ENCODE data around the gene GNL1.

Gene GNL1, protein sequence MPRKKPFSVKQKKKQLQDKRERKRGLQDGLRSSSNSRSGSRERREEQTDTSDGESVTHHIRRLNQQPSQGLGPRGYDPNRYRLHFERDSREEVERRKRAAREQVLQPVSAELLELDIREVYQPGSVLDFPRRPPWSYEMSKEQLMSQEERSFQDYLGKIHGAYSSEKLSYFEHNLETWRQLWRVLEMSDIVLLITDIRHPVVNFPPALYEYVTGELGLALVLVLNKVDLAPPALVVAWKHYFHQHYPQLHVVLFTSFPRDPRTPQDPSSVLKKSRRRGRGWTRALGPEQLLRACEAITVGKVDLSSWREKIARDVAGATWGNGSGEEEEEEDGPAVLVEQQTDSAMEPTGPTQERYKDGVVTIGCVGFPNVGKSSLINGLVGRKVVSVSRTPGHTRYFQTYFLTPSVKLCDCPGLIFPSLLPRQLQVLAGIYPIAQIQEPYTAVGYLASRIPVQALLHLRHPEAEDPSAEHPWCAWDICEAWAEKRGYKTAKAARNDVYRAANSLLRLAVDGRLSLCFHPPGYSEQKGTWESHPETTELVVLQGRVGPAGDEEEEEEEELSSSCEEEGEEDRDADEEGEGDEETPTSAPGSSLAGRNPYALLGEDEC

DNA sequence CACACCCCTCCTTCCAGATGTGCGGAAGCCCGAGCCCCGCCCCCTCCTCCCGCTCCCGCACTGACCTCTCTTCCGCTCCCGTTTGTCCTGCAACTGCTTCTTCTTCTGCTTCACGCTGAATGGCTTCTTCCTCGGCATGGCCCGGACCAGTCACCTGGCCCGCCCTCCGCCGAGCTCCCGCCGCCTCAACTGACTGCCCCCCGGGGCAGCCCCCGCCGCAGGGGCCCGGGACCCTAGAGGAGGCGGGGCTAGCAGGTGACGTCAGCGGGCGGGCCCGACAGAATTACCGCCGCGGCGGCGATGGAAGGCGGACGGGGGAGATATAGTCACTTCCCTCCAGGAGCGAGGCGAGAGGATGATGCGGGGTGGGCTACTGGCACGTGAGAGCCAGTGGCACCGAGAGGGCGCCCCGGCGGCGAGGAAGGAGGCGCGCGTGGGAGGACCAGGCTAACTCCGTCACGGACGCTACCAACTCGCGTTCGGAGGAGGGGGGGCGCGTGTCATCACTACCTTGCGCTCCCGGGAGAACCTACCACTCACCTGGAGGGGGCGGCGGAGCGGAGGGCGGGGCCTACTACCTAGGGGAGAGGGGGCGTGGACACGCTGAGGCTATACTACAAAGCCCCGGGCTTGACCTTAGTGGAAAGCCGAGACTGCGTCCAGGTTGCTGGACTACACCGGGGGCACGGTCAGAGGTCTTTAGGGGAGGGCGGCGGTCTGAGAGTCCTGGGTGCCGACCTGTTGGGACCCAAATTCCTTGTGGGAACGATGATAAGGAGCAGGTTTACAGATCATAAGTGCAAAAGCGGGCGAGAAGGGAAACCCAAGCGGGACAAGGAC, at the start of gene GNL1:
Gene GNL1, minus strand, starts transcription at position 424 of the 840 bp plus-strand sequence. Its CDS starts 286 bp downstream, at position 138.
- peak; percentile 29 for DNase-seq

DNA sequence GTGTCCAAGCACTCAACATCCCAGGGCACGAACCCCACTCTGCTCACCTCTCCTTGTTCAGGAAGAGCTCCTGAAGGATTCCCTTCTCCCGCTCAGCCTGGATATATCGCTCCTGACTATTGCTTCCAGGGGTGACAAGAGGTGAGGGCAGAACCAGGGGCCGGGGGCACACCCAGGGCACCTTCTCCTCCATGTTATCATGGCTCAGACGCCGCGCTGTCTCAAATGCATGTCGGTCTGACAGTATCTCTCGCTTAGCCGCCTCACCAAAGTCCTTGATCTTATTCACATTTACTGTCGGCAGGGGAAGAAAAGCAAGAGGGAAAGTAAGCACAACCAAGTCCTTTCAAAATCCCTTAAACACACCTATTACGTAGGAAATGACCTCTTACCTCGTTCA, 47.7 kb upstream of the GNL1 start:
- DNase-seq, result no peak

DNA sequence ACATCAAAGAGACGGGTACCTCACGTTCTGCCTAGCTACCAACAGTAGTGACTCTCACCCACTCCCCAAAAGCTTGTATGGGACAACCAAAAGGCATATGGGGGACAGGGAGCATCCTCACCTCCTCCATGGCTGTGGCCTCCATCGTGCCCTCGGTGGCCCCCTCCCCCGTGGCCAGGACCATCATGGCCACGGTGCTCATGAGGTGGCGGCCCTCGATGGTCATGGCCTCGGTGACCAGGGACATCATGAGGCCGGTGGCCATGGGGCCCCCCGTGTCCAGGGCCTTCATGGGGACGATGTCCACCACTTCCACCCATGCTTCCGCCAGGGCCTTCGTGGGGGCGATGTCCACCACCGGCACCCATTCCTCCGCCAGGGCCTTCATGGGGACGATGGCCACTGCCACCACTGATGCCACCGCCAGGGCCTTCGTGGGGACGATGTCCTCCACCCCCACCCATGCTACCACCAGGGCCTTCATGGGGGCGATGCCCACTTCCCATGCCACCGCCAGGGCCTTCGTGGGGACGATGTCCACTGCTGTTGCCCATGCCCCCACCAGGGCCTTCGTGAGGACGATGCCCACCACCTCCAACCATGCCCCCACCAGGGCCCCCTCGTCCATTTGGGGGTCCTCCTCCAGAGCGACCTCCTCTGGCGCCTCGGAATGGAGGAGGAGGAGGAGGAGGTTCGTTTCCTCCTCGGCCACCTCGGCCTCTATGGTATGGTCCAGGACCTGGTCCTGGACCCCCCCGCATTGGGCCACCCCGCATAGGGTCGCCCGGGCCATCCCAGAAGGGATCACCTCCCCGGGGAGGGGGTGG, 45.7 kb upstream of the GNL1 start:
- no peak for DNase-seq

DNA sequence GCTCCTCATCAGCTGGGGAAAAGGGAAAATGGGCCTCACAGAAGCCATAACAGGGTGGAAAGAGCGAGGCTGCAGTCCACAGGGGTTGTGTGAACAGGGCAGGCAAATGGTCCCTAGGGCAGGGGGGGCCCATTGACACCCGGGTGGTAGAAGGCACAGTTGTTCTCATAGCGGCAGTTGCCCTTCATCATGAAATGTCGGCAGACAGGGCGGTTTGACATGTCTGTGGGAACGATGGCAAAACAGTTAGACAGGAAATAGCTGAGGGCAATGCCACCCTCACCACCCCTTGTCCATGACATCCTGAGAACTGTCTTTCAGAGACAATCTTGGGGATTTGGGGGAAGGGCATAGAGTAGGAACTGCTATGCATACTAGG, 45.1 kb upstream of the GNL1 start:
- no peak for DNase-seq

DNA sequence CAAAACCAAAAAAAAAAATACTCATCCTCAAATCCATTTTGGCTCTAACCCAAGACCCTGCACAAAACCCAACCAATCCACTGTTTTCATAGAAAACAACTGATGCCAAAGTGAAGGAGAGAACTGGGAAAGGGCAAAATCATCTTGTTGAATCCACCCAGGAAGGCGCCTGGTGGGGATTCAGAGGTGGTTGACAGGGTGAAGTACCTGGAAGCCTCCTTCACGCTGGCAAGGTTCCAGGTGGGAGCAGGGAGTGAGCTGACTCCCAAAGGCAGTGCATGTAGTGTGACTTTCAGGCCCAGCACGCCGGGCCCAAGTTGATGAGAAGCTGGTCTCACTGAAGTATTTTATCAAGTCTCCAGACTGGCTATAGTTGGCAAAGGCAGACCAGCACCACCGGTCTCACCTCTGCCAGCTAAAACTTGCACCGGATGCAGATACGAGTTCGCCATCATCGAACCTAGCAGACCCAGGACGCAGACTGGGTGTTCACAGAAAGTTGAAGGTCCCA, 44.2 kb upstream of the GNL1 start:
- DNase-seq, result no peak

DNA sequence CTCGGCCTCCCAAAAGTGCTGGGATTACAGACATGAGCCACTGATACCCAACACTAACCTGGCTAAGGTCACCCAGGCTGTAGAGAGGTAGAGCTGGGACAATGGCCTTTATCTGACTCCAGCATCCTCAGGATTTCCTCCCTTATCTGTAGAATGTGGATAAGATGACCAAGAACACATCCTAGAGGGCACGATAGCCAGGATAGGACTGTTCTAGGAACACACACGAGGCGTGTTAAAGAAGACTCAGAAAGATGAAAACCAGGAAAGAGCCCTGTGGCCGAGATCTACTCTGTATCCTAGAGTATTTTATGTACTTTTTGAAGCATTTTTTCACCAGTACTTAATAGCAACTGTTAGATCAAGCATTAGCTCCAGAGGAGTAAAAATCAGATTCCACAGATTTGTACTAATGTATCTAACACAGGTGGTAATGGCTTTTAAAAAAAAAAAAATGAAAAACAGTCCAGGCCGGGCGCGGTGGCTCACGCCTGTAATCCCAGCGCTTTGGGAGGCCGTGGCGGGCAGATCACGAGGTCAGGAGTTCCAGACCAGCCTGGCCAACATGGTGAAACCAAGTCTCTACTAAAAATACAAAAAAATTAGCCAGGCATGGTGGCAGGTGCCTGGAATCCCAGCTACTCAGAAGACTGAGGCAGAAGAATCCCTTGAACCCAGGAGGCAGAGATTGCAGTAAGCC, 43.5 kb upstream of the GNL1 start:
- no peak for DNase-seq

DNA sequence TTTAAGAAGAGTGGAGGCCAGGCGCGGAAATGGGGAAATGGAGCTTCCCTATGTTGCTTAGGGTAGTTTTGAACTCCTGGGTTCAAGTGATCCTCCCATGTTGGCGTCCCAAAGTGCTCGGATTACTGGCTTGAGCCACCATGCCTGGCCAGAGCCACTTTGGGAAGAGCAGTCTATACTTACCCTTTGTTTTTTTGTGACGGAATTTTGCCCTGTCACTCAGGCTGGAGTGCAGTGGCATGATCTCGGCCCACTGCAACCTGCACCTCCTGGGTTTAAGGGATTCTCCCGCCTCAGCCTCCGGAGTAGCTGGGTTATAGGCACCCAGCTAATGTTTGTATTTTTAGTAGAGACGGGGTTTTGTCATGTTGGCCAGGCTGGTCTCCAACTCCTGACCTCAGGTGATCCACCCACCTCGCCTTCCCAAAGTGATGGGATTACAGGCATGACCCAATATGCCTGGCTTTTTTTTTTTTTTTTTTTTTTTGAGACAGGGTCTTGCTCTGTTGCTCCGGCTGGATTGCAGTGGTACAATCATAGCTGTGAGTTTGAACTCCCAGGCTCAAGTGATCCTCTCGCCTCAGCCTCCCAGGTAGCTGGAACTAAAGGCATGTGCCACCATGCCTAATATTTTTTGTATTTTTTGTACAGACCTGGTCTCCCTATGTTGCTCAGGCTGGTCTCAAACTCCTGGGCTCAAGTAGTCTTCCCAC, 42.8 kb upstream of the GNL1 start:
- no peak for DNase-seq

DNA sequence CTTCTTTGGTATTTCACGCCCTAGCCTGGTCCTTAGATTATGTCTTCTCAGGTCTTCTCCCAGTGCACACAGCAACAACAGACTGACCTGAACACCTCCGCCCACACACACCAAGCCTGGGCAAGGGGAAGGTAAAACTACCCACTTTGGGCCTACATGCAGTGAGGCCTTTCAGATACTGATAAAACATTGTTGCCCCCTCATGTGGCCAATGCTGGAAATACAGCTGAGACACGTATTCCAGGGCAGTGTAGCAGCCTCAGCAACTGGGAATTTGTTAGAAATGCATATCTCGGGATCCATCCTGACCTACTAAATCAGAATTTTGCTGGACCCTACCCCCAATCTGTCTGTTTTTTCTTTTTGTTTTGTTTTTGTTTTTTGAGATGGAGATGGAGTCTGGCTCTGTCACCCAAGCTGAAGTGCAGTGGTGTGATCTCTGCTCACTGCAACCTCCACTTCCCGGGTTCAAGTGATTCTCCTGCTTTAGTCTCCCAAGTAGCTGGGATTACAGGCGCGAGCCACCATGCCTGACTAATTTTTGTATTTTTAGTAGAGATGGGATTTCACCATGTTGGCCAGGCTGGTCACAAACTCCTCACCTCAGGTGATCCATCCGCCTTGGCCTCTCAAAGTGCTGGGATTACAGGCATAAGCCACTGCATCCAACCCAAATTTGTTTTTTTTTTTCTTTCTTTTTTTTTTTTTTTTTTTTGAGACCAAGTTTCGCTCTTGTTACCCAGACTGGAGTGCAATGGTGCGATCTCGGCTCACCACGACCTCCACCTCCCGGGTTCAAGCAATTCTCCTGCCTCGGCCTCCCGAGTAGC, 41.2 kb upstream of the GNL1 start:
- peak; percentile 74 for DNase-seq

DNA sequence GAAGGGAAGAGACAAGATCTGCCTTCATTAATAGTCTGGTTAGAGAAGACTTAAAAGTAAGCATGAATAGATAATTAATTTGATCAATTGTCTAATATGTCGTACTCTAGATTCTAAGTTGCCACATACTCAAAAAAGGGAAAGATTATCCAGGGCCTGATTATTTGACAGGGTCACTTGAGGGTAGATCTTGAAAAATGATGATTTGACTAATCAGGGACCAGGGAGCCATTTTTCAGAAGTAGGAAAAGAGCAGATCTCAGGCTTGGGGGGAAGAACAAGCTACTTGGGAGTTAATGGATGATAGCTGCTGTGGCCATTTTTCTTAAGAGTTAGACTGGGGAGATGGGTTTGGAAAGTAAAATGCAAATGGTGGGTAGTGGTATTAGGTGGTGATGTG, 36.0 kb upstream of the GNL1 start:
- no peak for DNase-seq

DNA sequence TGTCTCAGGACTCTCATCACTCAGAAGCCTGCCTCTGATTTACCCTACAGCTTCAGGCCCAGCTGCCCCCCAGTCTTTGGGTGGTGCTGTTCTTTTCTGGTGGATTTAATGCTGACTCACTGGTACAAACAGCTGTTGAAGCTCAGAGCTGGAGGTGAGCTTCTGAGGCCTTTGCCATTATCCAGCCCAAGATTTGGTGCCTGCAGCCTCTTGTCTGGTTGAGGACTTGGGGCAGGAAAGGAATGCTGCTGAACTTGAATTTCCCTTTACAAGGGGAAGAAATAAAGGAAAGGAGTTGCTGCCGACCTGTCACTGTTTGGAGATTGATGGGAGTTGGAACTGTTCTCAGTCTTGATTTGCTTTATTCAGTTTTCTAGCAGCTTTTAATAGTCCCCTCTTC, 34.7 kb upstream of the GNL1 start:
- no peak for DNase-seq

DNA sequence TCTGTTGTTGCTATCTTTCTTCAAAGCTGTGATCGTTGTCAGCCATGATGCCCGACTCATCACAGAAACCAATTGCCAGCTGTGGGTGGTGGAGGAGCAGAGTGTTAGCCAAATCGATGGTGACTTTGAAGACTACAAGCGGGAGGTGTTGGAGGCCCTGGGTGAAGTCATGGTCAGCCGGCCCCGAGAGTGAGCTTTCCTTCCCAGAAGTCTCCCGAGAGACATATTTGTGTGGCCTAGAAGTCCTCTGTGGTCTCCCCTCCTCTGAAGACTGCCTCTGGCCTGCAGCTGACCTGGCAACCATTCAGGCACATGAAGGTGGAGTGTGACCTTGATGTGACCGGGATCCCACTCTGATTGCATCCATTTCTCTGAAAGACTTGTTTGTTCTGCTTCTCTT, 34.2 kb upstream of the GNL1 start:
- no peak for DNase-seq

DNA sequence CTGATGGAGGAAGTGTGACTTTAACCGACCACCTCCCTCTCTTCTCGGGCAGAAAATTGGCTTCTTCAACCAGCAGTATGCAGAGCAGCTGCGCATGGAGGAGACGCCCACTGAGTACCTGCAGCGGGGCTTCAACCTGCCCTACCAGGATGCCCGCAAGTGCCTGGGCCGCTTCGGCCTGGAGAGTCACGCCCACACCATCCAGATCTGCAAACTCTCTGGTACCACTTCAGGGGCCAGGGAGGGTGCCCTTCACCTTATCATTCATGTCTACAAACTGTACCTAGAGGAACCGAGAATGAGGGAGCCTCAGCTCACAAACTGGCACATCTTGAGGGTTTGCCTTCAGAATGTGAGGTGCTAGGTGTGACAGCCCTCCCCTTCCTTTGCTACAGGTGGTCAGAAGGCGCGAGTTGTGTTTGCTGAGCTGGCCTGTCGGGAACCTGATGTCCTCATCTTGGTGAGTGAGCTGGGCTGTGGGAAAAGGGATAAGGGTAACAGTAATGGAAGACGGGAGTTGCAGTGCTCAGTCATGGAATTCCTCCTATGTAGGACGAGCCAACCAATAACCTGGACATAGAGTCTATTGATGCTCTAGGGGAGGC, 33.6 kb upstream of the GNL1 start:
- no peak for DNase-seq

DNA sequence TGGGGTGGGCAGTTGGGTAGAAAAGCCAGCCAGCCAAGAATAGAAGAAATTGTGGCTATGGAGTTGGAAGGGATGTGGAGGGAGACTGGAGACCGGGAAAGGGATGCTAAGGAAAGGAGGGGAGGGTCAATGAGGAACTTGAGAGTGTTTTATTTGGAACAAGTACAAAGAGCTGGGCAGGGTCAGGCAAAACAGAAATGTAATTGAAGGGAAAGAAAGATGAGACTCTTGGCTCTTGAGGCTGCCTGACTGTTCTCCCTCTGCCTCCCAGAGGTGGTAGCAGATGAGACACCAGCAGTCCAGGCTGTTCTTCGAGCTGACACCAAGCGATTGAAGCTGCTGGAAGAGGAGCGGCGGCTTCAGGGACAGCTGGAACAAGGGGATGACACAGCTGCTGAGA, 27.6 kb upstream of the GNL1 start:
- no peak for DNase-seq

DNA sequence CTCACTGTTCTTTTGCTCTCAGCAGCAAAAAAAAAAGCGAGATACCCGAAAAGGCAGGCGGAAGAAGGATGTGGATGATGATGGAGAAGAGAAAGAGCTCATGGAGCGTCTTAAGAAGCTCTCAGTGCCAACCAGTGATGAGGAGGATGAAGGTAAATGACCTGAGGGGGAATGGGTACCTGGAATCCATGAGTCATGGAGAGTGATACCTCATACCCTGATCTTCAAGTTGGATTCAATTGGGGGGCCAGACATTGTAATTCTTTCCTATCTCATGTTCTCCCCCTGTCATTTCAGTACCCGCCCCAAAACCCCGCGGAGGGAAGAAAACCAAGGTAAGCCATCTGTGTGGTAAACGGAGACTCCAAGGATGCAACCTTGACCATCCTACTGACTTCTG, 21.8 kb upstream of the GNL1 start:
- DNase-seq, result no peak

DNA sequence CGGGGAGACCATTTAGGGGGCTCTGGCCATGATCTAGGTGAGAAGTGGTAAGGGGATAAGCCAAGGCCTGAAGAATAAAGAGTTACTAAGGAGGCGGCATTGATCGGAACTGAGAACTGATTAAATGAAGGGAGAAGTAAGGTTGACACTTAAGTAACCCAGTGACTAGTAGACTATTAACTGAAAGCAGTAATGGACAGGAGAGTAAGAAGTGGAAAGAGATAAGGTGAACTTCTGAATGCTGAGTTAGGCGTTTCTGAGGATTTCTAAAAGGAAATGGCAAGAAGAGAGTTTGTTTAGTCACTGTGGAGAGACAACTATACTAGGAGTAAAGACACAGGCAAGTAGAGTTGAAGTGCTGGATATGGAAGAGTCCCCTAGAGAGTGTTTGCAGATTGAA, 16.8 kb upstream of the GNL1 start:
- DNase-seq, result no peak

DNA sequence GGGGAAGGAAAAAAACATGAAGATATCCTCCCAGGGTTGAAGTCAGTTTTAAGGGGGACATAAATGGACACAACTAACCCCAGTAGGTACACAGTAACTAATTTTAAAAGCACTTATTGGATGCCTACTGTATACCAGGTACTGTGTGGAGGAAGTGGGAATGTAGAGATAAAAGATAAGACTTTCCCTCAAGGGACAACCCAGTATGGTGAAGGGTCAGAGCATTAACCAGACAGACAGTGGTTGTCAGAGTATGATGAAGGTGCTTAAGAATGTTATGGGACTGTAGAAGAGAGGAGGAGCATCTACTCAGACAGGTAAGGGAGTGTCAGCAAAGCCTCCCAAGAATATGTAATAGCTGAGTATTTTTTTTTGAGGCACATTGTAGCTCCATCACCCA, 15.9 kb upstream of the GNL1 start:
- DNase-seq, result no peak

DNA sequence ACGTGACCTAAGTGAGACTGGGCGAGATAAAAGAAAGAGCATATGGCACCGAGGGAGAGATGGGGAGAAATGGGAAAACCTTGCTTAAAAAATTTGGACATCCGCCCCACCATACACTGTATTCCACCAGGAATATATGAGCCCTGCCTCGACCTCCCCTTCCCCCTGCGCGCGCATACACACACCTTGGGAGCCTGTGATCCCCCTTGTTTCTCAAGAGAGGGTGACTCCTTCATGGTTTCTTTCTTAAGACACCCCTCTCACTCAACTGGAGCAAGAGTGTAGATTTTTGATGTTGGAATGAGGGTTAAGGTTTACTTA, 15.4 kb upstream of the GNL1 start:
- DNase-seq, result no peak

DNA sequence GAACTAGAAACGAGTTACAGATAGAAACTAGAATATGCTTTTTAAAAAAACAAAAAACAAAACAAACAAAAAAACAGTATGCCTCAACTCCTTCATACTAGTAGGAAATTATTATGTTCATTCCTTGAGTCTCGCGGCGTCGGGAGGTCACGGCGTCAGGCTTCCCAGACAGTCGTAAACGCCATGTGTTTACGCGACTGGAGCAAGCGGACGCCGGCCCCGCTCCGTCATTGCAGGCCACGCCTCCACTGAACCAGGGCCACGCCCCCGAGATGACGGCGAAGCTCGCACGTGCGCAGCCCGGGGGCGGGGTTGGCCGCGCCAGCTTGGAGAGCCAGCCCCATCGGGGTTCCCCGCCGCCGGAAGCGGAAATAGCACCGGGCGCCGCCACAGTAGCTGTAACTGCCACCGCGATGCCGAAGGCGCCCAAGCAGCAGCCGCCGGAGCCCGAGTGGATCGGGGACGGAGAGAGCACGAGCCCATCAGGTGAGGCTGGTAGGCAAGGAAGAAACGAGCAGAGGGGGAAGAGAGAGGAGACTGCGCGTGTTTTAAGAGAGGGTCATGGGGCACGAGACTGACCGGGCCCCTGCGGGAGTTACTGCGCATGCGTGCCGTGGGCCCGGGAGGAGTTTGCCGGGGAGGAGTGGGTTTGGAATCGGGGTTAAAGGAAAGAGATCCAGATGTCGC, 14.9 kb upstream of the GNL1 start, which contains the start of gene ABCF1:
Gene ABCF1, plus strand, starts transcription at position 368 of the 687 bp plus-strand sequence. Its CDS starts 46 bp downstream, at position 414.
- DNase-seq, result peak; percentile 88

DNA sequence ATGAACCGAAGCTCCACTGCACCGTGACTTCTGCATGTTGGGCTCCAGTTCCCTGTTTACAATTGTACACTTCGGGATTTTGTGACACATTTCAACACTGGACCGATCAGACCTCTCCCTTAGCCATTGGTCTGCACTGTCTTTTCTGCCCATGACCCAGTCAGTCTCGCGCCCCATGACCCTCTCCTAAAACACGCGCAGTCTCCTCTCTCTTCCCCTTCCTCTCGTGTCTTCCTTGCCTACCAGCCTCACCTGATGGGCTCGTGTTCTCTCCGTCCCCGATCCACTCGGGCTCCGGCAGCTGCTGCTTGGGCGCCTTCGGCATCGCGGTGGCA, 14.4 kb upstream of the GNL1 start:
- DNase-seq, result no peak

DNA sequence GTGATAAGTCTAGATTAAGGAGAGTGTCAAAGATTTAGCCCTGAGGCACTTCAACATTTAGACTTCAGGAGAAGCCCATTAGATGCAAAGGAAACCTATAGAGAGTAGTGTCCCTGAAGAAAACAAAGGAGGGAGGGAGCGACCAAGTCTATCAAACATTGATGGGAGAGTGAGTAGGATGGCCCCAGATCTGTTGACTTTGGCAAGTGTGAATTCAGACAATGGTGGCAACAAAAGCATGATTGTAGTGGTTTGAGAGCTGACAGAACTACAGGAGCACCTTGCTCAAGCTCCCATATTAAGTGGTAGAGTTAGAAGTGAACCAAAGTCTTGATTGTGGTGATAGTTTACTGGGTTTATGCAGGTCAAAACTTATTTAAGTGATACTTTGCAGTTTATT, 14.0 kb upstream of the GNL1 start:
- no peak for DNase-seq
